ENCODE measurements around the gene RSF1. TPM values are rescaled to one million over a fixed set of nuclear protein-coding genes. Genes with fewer than 3 reads are reported as not detected.

Gene RSF1
- total and polyA plus RNA-seq, 2 experiments from 2014 or later = 51.2 to 188 TPM

Small RNAs within 50 kb of the gene (small RNA-seq; reads per million reads assigned to genes)
- not detected for gene RF00019 (ENCODE audit: low replicate concordance)

Other genes starting within 250 kb of the RSF1 start
- 1.7 and 1.8 TPM in 2 replicates for gene AQP11, start 230.8 kb downstream of the RSF1 start, total RNA-seq (2014; rRNA removed; shearing (Covaris generic))
- 3.4 and 4.1 TPM in 2 replicates for gene AQP11, start 230.8 kb downstream of the RSF1 start, polyA plus RNA-seq (2016; fragmentation: Nextera tagmentation; extraction: Ambion mirVana)
- 204 and 208 TPM in 2 replicates for gene CLNS1A, start 182.9 kb downstream of the RSF1 start, total RNA-seq (2014; rRNA removed; shearing (Covaris generic))
- gene CLNS1A, start 182.9 kb downstream of the RSF1 start, polyA plus RNA-seq (2016; fragmentation: Nextera tagmentation; extraction: Ambion mirVana) = 131 and 160 TPM in 2 replicates
- 2.3 and 5.3 TPM in 2 replicates for gene AAMDC, start 422 bp upstream of the RSF1 start, total RNA-seq (2014; rRNA removed; shearing (Covaris generic))
- gene AAMDC, start 422 bp upstream of the RSF1 start, polyA plus RNA-seq (2016; fragmentation: Nextera tagmentation; extraction: Ambion mirVana) = 39.1 and 50.2 TPM in 2 replicates
- gene INTS4, start 173.9 kb upstream of the RSF1 start, total RNA-seq (2014; rRNA removed; shearing (Covaris generic)) = 47.6 TPM in 2 replicates
- 24.6 and 27.2 TPM in 2 replicates for gene INTS4, start 173.9 kb upstream of the RSF1 start, polyA plus RNA-seq (2016; fragmentation: Nextera tagmentation; extraction: Ambion mirVana)
- 14.2 and 19.1 TPM in 2 replicates for gene KCTD14, start 202.6 kb upstream of the RSF1 start, total RNA-seq (2014; rRNA removed; shearing (Covaris generic))
- gene KCTD14, start 202.6 kb upstream of the RSF1 start, polyA plus RNA-seq (2016; fragmentation: Nextera tagmentation; extraction: Ambion mirVana) = 5.9 and 8.4 TPM in 2 replicates
- gene THRSP, start 243.1 kb upstream of the RSF1 start, total RNA-seq (2014; rRNA removed; shearing (Covaris generic)) = not detected in 2 replicates
- not detected in 2 replicates for gene THRSP, start 243.1 kb upstream of the RSF1 start, polyA plus RNA-seq (2016; fragmentation: Nextera tagmentation; extraction: Ambion mirVana)

All from GM23338 (cell line).